NCI-H2029 treated with DMSO at 0.1 percent for 48 hours (cell line): ENCODE results near the gene DOCK2.
"Not testable (repeated sequence)": the region's sequence is repeated elsewhere in the genome, so short reads cannot be mapped to it uniquely, and the experiment has no call there.

ENCODE experiments used
- DNase-seq: peaks from one replicate; lab custom pipeline; 2025; lab: John Stamatoyannopoulos, UW

Gene DOCK2

DNA sequence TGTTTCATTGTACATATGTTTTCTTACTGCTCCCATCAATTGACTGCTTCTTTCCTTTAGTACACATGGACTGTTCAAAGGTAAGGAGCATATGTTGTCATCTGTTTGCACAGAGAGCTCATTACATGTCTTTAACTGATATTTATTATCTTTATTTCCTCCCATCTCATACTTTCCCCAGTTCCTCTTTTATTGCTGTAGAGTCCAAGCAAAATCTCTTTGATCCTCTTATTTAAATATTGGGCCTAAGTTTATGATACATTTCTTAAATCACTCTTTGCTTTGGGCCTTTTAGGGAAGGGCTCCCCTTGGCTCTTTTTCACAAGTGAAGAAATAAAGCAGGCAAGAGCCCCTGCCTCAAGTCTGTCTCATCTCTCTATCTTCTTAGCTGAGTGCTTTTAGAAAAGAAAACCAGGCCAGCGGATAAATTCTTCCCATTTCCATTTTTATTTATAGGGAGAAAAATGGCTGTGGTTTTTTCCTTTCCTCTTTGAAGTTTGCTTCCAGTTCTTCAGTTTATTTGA lies 152.4 kb downstream of the DOCK2 start:
- no peak for DNase-seq

DNA sequence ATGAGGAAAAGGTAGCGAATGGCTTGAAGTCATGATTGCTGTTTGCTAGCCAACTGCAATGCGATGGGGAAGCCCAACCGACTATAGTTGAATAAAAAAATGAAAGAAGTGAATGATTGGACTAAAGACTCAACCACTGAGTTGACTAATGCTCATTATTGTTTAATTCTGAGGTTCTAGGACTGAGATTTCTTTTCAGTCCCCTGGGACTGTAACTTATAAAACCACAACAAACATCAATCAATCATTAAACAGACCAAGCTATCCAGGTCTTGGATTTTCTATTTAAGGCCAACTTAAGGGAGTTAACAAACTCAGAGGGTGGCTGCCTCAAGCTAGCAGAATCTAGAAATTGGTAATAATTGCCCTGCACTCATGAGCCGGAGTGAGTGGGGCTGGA lies 154.2 kb downstream of the DOCK2 start:
- no peak for DNase-seq

DNA sequence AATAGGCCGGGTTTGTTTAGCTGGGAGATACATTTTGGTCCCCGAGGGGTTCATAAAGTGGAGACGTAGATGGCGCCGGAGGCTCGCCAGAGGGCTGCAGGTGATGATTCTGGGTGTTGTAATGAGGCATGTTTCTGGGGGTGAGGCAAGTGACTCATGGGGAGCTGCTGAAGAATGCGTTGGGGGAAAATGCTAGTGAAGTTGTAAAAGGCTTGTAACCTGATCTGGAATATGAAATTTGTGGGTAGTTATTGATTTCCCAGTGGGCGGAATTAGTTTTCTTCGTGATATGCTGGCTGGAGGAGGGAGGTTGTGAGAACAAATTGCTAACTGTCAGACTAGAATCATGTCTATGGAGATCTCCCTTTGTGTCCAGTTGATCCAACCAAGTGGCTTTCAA lies 158.3 kb downstream of the DOCK2 start:
- DNase-seq, result no peak

DNA sequence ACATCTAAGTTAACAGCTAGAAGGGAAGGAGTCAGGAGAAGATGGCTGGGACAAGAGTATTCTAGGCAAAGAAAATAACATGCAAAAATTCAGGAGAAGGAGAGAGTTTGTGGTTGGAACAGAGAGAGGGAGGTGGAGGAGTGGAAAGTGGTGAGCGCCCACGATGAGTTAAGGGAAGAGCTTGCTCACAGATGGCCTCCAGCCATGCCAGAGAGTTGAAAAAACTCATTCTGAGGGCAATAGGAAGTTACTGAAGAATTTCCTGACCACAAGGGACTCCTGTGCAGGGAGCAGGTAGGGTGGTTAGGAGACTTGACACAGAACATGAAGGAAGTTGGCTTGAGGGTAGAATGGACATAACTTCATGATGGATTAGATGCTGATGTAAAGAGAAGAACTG lies 159.7 kb downstream of the DOCK2 start:
- no peak for DNase-seq

DNA sequence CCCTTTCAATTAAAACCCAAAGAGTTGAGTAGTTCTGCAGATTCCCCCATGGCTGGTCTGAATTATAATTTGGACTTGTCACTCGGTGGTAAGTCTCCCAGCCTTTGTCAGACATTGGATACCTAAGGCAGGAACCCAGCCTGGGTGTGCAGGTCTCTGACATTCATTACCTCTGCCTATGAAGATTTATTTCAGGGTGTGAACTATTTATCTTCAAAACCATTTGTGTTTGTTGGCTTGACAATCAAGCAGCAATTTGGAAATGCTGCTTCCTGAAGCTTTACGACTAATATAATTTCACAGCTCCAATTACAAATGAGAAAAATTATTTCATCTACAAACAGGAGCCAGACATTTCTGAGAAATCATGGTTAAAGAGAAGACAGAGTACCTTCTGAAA lies 160.5 kb downstream of the DOCK2 start:
- DNase-seq, result no peak

DNA sequence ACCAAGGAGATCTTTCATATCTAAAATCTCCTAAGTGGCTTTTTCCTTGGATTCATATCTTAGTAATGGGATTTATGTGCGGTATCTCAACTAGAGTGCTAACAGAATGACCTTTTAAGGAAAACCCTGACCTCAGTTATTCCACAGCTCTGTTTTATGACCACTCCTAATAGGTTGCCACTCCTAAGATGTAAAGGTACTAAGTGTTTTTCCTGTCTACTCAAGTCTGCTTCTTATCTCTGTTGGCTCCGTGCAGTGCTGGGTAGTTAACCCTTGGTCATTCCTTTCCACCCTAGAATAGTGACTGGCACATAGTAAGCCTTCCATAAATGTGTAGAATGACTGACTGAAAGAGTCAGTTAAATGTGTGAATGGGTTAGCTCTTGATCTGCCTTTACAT lies 161.4 kb downstream of the DOCK2 start:
- no peak for DNase-seq

DNA sequence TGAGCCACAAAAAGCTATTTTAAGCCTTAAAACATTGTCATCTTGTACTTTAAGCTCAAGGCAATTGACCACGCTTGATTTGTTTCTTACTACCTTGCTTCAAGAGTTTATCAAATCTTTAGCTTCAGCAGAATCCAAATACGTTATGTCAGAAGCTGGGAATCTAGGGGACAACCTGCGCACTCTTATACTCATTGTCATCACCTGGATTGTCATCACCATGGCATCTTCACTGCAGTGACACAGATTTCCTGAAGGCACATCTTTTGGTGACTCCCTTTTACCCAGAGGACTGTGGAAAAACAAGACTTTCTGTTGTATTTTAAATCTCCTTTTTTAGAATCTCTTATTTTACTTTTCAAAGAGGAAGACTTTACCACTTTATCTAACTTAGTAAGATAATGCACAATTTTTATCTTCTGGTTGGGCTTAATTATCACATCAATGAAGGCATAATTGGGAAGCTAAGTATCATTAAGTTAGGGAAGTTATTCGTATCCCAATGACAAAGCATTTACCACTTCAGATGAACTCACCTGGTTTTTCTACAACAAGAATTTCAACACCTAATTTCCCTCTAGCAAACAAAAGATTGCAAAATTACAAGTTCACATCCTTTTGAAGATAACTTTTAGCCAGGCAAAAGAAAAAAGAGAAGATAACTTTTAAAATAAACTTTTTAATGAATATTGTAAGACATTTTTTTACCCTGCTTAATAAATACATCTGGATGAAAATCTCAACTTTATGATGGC lies 162.0 kb downstream of the DOCK2 start:
- no peak for DNase-seq

DNA sequence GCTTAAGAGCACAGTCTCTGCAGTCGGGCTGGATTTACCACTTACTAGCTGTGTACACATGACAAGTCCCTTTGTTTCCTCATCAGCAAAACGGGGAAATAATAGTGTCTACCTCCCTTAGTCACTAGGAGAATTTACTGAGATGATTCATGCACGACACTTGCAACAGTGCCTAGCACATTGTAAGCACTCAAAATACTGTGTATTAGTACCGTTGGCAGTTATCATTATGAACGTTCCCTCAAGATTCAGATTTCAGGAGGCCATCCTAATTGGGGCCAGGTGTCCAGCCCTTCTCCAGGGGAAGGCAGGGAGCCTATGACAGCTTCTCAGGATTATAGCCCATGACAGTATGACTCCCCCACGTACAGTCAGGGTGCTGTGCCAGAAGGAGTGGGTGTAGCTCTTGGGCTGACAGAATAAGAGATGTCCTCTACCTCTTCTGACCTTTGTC lies 164.3 kb downstream of the DOCK2 start:
- no peak for DNase-seq

DNA sequence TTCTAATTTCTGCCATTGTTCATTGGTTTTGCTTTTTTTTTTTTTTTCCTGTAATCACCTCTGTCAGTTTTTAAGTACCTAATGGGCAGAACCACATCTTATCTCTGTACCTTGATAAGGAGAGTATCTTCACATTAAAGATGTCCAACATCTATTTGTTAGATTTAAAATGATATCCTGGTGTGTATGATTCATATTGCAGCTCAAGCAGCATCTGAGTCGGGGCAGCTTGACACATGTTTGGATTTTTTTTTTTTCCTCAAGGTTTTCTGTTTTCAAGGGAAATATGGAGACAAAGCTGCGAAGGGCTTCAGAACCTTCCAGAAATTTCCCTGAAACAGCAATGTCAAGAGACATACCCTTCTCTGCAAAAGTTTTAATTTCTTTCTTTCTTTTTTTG lies 164.7 kb downstream of the DOCK2 start:
- DNase-seq, result no peak

DNA sequence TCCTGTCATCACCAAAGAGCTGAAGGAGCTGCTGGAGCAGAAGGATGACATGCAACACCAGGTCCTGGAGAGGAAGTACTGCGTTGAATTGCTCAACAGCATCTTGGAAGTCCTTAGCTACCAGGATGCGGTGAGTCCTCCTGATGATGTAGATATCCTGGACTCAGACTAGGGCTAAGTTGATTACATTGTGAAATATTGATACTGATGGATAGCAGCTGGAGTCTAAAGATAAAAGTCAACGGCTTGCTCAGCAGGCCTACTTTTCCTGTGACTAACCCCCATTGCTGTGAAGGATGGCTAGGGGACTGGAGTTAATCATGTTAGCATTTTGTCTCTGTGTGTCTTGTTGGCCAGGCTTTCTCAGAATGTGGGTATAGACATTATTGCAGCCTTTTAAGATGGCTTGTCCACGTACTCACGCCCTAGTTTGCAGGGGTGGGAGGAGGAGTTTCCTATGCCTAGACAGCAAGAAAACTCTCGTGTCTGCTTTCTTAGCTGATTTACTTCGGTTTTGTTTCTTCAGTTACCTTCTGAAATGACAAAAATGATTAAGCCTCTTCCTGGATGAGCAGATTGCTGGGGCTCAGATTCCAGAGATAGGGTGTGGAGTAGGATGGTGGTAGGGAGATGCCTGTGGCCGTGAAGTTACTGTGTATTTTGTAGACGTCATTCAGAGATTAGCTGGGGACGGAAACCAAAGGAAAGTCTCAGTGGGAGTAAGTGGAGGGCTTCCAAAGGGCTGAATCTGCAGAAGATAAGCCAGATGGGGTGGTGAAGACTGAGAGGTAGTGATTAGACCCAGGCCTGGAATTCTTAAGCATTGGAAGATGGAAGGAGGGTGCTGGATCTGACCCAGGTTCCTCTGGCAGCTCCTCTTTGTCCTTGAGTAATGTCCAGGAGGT lies 166.3 kb downstream of the DOCK2 start:
- DNase-seq, result no peak

DNA sequence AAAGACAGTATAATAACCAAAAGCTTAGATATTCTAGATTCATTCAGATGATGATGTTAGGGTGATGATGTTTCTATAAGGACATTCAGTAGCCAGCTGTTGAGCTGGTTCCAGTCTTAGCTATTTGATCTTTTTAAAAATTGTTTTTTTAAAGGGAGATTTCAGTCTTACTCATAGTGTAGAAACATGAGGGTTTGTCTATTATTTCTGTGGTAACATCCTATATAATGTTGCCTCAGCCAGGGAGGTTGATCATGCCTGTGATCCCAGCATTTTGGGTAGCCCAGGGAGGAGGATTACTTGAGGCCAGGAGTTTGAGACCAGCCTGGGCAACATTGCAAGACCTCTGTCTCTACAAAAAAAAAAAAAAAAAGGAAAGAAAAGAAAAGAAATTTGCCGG lies 167.8 kb downstream of the DOCK2 start:
- no peak for DNase-seq

DNA sequence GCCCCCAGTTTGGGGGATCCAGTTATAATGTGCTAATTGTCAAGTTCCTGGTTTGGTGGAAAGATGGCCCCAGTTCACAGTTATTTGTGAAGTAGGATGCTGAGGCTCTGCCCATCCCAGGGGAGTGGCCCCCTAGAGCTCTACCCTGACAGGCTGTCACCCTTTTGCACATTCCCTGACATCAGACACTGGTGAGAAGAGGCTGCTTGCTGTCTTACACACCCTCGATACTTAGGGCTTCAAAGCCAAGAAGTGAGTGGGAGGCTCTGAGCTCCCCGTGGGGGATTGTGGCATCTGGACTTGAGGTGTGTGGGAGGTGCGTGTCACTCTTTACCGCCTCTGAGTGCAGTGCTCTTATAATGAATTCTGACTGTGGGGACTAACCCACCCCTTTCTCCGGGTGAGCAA lies 168.5 kb downstream of the DOCK2 start:
- no peak for DNase-seq

DNA sequence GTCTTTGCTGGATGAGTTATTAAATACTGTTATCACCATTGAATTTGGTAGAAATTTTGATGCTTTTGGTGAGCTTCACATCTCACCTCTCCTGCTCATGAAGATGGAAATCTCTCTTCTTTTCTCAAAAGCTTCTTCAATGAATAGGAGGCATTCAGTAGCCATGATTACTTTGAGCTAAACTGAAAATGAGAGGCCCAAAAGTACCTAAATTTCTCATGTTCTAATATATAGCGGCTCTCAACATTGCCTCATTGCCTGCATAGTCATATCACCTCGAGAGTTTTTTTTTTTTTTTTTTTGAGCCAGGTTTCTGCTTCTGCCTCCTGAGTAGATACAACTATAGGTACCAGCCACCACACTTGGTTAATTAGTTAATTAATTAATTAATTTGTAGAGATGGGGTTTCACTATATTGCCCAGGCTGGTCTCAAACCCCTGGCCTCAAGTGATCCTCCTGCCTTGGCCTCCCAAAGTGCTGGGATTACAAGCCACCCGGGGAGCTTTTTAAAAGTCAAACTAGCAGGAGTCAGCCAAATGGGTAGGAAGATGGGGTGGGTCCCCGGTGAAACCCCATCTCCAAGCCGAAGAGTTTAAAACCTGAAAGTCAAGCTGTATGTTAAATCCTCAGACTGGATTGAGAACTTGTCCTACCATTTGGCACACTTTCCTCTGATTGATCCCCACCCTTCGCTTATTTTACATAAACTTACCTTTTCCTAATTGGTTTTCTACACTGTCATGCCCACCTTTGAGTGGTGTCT lies 169.0 kb downstream of the DOCK2 start:
- DNase-seq, result no peak

DNA sequence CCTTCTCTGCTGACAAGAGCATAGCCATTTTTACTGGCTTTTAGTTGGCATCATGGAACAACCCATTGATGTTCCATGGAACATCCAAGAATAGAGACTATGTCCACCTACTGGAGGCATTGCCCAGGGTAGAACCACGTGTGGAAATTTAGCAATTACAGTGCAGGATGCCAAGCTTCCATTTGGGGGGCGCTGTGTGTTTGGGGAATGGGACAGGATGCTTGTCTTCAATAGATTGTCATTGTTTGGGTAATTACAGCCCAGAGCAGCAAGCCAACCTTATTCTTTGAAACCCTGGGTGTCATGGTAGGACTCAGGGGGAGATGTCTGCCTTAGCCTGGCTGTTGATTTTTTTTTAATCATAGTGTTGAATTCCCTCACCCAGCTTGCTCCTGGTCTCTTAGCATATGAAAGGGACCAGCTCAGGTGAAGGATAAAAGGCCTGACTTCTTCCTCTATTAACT lies 171.1 kb downstream of the DOCK2 start:
- no peak for DNase-seq

DNA sequence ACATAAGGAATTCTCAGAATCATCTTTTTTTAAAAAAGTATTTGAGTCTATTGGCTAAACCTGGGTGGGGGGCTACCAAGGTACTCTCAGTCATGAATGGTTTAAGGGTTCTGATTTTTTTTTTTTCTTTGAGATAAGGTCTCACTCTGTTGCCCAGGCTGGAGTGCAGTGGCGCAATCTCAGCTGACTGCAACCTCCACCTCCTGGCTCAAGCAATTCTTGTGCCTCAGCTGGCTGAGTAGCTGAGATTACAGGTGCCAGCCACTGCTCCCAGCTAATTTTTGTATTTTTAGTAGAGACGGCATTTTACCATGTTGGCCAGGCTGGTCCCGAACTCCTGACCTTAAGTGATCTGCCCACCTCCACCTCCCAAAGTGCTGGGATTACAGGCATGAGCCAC lies 171.8 kb downstream of the DOCK2 start:
- DNase-seq, result not testable (repeated sequence)

DNA sequence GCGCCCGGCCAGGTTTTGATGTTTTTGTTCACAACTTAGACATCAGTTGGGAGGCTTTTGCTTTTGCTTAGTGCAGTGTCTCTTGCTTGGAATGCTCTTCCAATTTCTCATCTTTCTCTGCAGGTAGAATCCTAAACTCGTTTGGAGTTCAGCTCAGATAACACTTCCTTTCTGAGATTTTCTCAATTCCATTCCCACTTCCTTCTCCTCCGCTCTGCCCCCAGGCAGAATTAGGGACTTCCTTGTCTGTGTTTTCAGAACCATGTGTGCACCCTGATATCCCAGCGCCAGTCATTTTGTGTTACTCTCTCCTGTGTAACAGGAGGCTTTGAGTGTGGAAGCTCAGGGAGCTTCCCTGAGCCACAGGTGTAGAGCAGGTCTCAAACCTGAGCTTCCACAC lies 172.2 kb downstream of the DOCK2 start:
- no peak for DNase-seq

DNA sequence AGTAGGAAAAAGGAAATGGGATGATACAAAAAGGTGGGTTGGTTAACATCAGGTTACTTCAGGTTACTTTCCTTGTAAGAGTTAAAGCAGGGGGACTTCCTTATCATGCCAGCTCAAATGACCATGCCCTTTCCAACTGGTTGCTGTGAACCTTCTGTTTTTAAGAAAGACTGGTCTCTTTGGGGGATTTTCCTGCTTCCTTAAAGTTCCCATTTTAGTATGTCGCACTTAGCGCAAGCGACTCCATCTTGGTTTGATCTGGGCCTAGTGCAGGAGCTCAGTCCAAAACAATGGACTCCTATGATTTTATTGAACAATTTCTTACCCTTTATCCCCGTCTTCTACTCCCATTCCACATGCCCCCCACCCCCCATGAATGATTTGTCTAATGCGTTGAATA lies 173.4 kb downstream of the DOCK2 start:
- no peak for DNase-seq

DNA sequence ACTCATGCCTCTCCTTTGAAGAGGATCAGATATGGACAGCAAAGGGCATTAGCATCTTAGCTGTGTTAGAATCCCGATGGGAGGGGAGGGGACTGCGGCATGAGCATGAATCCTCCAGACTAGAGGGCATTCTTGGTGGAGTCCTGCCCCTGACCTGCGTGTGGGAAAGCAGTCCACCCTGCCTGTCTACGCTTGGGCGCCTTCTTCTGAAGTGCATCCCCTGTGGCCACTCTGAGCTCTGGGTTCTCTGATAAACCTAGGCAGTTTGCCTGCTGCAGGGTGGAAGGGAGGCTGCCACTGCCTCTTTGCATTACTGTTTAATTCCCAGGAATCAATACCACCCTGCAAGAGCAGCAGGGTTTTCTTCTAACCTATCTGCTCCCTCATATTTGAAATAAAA lies 173.9 kb downstream of the DOCK2 start:
- DNase-seq, result no peak

DNA sequence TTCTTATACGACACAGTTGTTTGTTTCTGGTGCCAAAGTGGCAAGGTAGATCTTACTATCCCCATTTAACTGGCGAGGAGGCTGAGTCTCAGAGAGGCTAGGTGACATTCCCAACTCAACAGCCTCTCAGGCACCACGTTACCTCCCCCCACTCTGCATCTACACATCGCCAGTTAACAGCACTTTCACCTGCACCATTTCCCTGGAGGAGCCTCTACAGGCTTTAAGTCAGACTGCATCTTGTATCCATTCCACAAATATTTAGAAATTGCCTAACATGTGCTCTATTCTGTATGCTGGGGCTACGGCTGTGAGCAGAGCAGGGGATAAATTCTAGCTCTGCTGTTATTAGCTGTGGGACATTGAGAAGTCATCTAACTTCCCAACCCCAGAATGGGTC lies 174.6 kb downstream of the DOCK2 start:
- DNase-seq, result no peak

DNA sequence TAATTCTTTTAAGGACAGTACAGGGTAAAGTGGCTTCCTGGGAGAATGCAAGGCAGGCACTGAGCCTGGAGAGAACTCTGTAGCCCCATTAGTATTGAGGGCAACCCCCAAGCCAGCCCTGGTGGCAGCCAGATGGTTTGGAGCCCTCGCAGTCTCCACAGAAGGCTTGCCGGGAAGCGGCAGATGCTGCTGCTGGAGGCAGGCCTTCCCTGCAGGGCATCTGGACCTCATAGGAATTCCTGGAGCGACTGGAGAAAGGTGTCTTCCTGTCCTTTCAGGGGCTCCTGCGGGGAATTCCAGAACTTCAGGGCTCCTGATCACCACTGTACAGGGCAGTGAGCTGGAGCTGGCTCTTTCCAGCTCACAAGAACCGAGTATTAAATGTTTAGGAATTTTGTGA lies 175.7 kb downstream of the DOCK2 start:
- no peak for DNase-seq

DNA sequence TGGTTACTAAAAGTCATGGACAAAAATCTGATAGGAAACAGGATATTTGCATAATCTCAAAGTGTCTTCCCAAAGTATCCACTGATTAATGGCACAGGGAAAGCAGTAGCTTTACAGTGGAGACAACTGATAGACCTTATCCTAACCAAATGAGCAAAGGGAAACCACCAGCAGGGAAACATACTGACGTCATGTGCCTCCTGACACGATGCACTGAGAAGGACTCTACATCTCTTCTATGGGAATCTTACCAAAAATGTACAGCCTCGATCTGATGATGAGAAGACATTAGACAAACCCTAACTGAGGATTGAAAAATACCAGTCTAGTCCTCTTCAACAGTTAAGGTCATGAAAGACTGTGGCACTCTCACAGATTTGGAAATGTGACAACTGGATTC lies 177.0 kb downstream of the DOCK2 start:
- no peak for DNase-seq

DNA sequence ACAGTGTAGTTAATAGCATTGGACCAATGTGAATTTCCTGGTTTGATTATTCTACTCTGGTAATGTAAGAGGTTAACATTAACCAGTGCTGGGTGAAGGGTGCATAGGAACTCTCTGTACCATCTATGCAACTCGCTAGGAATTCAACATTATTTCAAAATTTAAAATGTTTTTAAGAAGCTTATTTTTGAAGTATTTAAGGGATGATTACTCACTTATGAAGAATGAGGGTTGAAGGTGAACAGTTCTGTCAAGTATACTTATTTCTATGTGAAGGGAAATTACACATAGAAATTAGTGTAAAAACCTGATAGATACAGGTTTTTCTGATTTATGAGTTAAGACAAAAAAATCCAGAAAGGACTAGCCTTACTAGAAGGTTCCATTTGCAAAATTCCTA lies 177.4 kb downstream of the DOCK2 start:
- DNase-seq, result no peak
